ENCODE measurements around the gene CHADL. TPM values are rescaled to one million over a fixed set of nuclear protein-coding genes. Genes with fewer than 3 reads are reported as not detected.

Gene CHADL
- total and polyA plus RNA-seq, 10 donors = 0.40 to 2.2 (median 1.1) TPM; not detected in 1

GRCh38 chr22:41215409-41215808 lies 25.3 kb downstream of the CHADL start:
- WGBS, 5 donors = 96 to 98% (median 97%) methylated on average over 10 of the region's 10 CpGs
- no peak overlapping the region for H3K27ac ChIP-seq
- H3K4me1 ChIP-seq = peaks cover 12 to 29% (median 19%) of the 10 kb centered on the region in 6 donors
- H3K9me3 ChIP-seq = no peaks in the 10 kb centered on the region
- DNase-seq = no peak
- intact Hi-C loops (cut with DNase I; ENCODE audit: low total_unique reads) = no loop called here
- no peak overlapping the region for H3K4me3 ChIP-seq
- H3K27me3 ChIP-seq (replicated peaks in 1 of 7) = no peaks in the 10 kb centered on the region
- TF ChIP-seq, protein P1, sequence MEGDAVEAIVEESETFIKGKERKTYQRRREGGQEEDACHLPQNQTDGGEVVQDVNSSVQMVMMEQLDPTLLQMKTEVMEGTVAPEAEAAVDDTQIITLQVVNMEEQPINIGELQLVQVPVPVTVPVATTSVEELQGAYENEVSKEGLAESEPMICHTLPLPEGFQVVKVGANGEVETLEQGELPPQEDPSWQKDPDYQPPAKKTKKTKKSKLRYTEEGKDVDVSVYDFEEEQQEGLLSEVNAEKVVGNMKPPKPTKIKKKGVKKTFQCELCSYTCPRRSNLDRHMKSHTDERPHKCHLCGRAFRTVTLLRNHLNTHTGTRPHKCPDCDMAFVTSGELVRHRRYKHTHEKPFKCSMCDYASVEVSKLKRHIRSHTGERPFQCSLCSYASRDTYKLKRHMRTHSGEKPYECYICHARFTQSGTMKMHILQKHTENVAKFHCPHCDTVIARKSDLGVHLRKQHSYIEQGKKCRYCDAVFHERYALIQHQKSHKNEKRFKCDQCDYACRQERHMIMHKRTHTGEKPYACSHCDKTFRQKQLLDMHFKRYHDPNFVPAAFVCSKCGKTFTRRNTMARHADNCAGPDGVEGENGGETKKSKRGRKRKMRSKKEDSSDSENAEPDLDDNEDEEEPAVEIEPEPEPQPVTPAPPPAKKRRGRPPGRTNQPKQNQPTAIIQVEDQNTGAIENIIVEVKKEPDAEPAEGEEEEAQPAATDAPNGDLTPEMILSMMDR (IDR thresholded peaks at IDR 0.05 in 8 of 11, conservative IDR thresholded peaks at IDR 0.05 in 3 of 11) = no peak
- no peak for TF ChIP-seq POLR2A (IDR thresholded peaks at IDR 0.05)
- no peak for TF ChIP-seq POLR2AphosphoS5 (IDR thresholded peaks at IDR 0.05)
- H3K36me3 ChIP-seq = peaks cover 0 to 85% (median 41%) of the 10 kb centered on the region in 6 donors

GRCh38 chr22:41206719-41207118 lies 34.0 kb downstream of the CHADL start:
- WGBS, 5 donors = 75 to 90% (median 84%) methylated on average over 9 of the region's 9 CpGs
- peak overlapping the region in 3 of 8 donors; percentile 75 to 91 (median 85) for H3K4me3 ChIP-seq
- DNase-seq = no peak
- peaks cover 0 to 40% (median 29%) of the 10 kb centered on the region in 6 donors for H3K36me3 ChIP-seq
- intact Hi-C loops (cut with DNase I; ENCODE audit: low total_unique reads) = no loop called here
- no peaks in the 10 kb centered on the region for H3K9me3 ChIP-seq
- TF ChIP-seq, protein P1 (IDR thresholded peaks at IDR 0.05 in 8 of 11, conservative IDR thresholded peaks at IDR 0.05 in 3 of 11) = no peak
- TF ChIP-seq POLR2AphosphoS5 (IDR thresholded peaks at IDR 0.05) = no peak
- no peak for TF ChIP-seq POLR2A (IDR thresholded peaks at IDR 0.05)
- peaks cover 0 to 7% (median 0%) of the 10 kb centered on the region in 7 donors for H3K27me3 ChIP-seq (replicated peaks in 1 of 7)
- H3K27ac ChIP-seq = no peak overlapping the region
- H3K4me1 ChIP-seq = peaks cover 6 to 39% (median 20%) of the 10 kb centered on the region in 6 donors

DNA sequence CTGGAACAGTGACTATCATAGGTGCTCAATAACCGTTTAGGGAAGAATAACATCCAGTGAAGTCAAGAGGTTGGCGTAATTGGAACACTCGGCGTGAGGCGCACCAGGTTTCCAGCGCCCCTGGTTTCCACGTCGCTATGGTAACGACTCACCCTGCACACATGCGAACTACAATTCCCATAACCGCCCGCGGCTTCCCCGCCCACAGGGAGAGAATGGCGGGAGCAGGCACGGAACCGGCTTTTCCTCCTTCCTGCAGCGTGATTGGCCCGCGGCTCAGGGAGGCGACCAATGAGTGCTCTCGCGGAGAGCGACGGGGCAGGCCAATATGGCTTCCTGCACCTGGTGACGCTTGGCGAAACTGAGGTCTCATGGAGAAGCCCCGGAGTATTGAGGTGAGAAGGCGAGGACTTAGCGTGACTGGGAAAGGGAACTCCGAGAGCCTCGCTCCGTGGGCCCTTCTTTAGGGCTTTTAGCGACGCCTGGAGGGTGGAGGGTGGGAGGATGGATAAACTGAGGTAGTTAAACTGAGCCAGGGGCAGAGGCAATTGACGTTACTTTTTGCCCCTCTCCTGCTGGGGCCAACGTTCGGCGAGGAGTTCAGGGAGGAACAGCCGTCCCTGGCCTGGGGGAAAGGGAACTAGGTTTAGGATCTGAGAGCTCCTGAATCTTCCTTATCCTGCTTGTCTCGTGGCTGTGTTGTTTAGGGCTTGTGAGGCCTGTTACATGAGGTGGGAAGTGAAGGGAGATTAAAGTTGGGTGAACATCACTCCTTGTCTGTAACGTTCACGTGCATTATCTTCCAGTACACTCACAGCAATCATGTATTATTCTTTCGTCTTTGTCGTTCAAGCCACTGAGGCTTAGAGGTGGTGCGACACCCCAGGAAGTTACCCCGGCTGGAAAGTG lies 35.5 kb downstream of the CHADL start, which contains the start of gene L3MBTL2:
TSS of gene L3MBTL2 (plus strand) at position 321 of the 909 bp plus-strand sequence. CDS start at position 372, 51 bp downstream.
- peaks cover 0 to 25% (median 18%) of the 10 kb centered on the region in 6 donors for H3K36me3 ChIP-seq
- peaks cover 6 to 39% (median 20%) of the 10 kb centered on the region in 6 donors for H3K4me1 ChIP-seq
- DNase-seq = peak; percentile 99
- intact Hi-C loops (cut with DNase I; ENCODE audit: low total_unique reads) = no loop called here
- H3K27ac ChIP-seq = peak within 1 kb of the TSS; percentile 16 to 89 (median 76)
- H3K4me3 ChIP-seq = peak within 1 kb of the TSS; percentile 70 to 91 (median 79)
- H3K9me3 ChIP-seq = no peaks in the 10 kb centered on the region
- 1 to 3% (median 2%) methylated on average over 29 to 47 of the region's 47 CpGs for WGBS, 5 donors
- peaks cover 0 to 9% (median 0%) of the 10 kb centered on the region in 7 donors for H3K27me3 ChIP-seq (replicated peaks in 1 of 7)
- no peak for TF ChIP-seq POLR2A (IDR thresholded peaks at IDR 0.05)
- TF ChIP-seq POLR2AphosphoS5 (IDR thresholded peaks at IDR 0.05) = peak; percentile 92 to 94 (median 93)
- TF ChIP-seq, protein P1 (IDR thresholded peaks at IDR 0.05 in 8 of 11, conservative IDR thresholded peaks at IDR 0.05 in 3 of 11) = peak in 2 of 11 experiments; percentile 27 to 30

DNA sequence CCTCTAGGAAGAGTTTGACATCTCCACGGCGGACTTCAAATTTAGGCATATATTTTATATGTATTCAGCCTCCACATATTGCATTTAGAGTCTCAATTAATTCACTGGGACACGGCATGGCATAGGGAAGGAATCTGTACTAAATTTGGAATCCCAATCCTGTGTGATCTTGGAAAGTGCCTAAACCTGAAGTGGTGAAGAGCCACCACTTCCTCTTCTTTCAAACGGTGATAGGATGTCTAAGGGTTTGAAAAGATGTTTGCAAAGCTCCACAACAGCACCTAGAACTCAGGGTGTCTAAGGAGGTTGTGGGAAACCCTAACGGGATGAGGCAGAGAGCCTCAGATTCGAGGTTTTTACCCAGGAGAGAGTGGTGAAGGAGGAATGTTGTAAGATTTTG lies 36.7 kb downstream of the CHADL start:
- Histone ChIP-seq H3K9me3 (no peaks in the 10 kb centered on the region), H3K27ac (no peak overlapping the region), H3K4me3 (no peak overlapping the region), H3K27me3 (replicated peaks in 1 of 7) (peaks cover 0 to 10% (median 0%) of the 10 kb centered on the region in 7 donors), H3K36me3 (peaks cover 0 to 13% (median 7%) of the 10 kb centered on the region in 6 donors), H3K4me1 (peaks cover 6 to 41% (median 20%) of the 10 kb centered on the region in 6 donors)
- intact Hi-C loops (cut with DNase I; ENCODE audit: low total_unique reads) = no loop called here
- no peak for TF ChIP-seq POLR2A (IDR thresholded peaks at IDR 0.05)
- TF ChIP-seq, protein P1 (IDR thresholded peaks at IDR 0.05 in 8 of 11, conservative IDR thresholded peaks at IDR 0.05 in 3 of 11) = no peak
- no peak for TF ChIP-seq POLR2AphosphoS5 (IDR thresholded peaks at IDR 0.05)
- DNase-seq = no peak
- 59 to 66% (median 64%) methylated on average over 6 of the region's 6 CpGs for WGBS, 5 donors
